PC-9 (cell line): ENCODE measurements around the gene TAS2R41.

Experiments
- CTCF ChIP-seq: fragments of 200-600 bp; sonication (generic); conservative IDR thresholded peaks from 2 replicates; pipeline ENCODE4 v1.6.1; 2017; ENCODE audit warnings: mixed run types, antibody characterized with exemption, mild to moderate bottlenecking, moderate library complexity
- EZH2 ChIP-seq: fragments of 200-600 bp; sonication (generic); IDR thresholded peaks from 2 replicates; pipeline ENCODE4 v1.8.0; 2017; ENCODE audit warnings: antibody characterized with exemption, low read depth

GRCh38 chr7:143429770-143430698, 47.6 kb upstream of the TAS2R41 start:
- TF ChIP-seq CTCF (no peak), EZH2 (no peak)
